ENCODE data around the gene SH3RF1. TPM values are rescaled to one million over a fixed set of nuclear protein-coding genes. Genes with fewer than 3 reads are reported as not detected.
A peak's percentile ranks its signal among the peaks of the same experiment; 100 is the strongest.

Gene SH3RF1
- total and polyA plus RNA-seq, 10 of the 15 experiments (the other 5 are each of a cell fraction or from before 2014, with no cell fraction given): 4.5 to 22.5 (median 10.4) TPM

DNA sequence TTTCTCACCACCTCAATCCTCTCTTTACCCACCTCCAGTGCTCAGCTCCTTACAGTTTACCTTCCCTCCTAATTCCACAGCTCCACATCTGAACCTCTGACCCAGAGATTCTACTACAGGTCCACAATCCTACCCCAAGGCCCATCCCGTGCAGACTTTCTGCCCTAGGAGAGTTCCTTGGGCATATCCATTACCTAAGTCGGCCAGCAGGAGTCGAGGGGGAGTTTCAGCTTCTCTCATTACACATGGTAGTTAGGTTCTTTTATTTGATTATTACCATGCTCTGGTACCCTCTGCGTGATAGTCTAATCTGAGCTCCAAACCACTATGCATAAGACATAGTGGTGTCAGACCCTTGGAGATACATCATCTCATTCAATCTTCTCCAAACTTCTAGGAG lies 117.9 kb downstream of the SH3RF1 start:
- in situ Hi-C loops (cut with MboI): no loop called here
- FAIRE-seq: no peak
- WGBS (ENCODE audit: insufficient coverage, insufficient replicate concordance, low lambda C conversion rate, missing lambda C conversion rate): 80% methylated on average over 4 of the region's 4 CpGs

DNA sequence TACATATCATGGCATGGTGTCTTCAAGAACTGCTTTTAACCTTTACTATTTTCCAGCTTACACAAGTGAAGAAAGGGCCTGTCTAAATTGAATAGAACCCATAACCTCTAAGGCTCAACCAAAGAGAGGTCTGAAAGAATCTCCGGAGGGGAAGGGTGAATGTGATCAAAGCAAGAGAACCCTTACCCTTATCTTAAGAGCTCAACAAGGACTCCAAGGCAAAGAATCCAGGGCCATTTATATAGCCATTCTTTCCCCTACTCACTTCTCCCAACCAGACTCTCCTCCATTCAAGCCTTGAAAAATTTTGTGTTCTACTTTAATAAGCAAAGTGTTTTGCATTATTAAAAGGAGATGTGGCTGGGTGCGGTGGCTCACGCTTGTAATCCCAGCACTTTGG lies 118.7 kb downstream of the SH3RF1 start:
- Histone ChIP-seq H2AFZ (ENCODE audit: control insufficient read depth, low read depth, low read length) (no peak overlapping the region), H4K20me1 (ENCODE audit: control insufficient read depth, insufficient read depth) (no peaks in the 10 kb centered on the region), H3K27me3 (replicated peaks in 1 of 2; ENCODE audit: control insufficient read depth in 2 of 2, insufficient read depth in 2 of 2, low read length in 1 of 2) (no peaks in the 10 kb centered on the region), H3K4me2 (ENCODE audit: control insufficient read depth, insufficient read depth) (no peak overlapping the region), H3K4me1 (ENCODE audit: control insufficient read depth, insufficient read depth, low read length) (no peaks in the 10 kb centered on the region), H3K36me3 (ENCODE audit: control insufficient read depth in 2 of 2, insufficient read depth in 2 of 2, low read length in 1 of 2) (peaks cover 2 to 7% of the 10 kb centered on the region in 2 experiments), H3K9me3 (replicated peaks; ENCODE audit: control insufficient read depth, insufficient read depth, low read length) (no peaks in the 10 kb centered on the region), H3K4me3 (no peak overlapping the region), H3K27ac (ENCODE audit: control insufficient read depth, insufficient read depth) (no peak overlapping the region), H3K9ac (ENCODE audit: control insufficient read depth, insufficient read depth, low read length) (no peak overlapping the region), H3K79me2 (ENCODE audit: control insufficient read depth, insufficient read depth, low read length) (no peaks in the 10 kb centered on the region)
- POLR2A ChIA-PET: interaction anchor here (0.6 kb wide), 1 partner anchor 287 kb away, joined by 8 read pairs; no protein-coding TSS in a partner anchor
- ATAC-seq (no peak), DNase-seq (ENCODE audit: low read depth, low spot score) (no peak), FAIRE-seq (no peak)
- TF ChIP-seq, protein P1, sequence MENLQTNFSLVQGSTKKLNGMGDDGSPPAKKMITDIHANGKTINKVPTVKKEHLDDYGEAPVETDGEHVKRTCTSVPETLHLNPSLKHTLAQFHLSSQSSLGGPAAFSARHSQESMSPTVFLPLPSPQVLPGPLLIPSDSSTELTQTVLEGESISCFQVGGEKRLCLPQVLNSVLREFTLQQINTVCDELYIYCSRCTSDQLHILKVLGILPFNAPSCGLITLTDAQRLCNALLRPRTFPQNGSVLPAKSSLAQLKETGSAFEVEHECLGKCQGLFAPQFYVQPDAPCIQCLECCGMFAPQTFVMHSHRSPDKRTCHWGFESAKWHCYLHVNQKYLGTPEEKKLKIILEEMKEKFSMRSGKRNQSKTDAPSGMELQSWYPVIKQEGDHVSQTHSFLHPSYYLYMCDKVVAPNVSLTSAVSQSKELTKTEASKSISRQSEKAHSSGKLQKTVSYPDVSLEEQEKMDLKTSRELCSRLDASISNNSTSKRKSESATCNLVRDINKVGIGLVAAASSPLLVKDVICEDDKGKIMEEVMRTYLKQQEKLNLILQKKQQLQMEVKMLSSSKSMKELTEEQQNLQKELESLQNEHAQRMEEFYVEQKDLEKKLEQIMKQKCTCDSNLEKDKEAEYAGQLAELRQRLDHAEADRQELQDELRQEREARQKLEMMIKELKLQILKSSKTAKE (IDR thresholded peaks at IDR 0.05; ENCODE audit: low read depth, poor library complexity, severe bottlenecking): no peak
- TF ChIP-seq, protein P2, sequence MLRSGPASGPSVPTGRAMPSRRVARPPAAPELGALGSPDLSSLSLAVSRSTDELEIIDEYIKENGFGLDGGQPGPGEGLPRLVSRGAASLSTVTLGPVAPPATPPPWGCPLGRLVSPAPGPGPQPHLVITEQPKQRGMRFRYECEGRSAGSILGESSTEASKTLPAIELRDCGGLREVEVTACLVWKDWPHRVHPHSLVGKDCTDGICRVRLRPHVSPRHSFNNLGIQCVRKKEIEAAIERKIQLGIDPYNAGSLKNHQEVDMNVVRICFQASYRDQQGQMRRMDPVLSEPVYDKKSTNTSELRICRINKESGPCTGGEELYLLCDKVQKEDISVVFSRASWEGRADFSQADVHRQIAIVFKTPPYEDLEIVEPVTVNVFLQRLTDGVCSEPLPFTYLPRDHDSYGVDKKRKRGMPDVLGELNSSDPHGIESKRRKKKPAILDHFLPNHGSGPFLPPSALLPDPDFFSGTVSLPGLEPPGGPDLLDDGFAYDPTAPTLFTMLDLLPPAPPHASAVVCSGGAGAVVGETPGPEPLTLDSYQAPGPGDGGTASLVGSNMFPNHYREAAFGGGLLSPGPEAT (IDR thresholded peaks at IDR 0.05; ENCODE audit: low read depth): no peak
- TF ChIP-seq CBX5 (IDR thresholded peaks at IDR 0.05; ENCODE audit: low read depth) (no peak), ZNF24 (IDR thresholded peaks at IDR 0.05) (no peak), NRF1 (conservative IDR thresholded peaks at IDR 0.05; ENCODE audit: low read depth, low read length) (no peak)
- SMC1A ChIA-PET (ENCODE audit: uncharacterized antibody, unreplicated experiment): interaction anchor here (0.7 to 3.3 kb wide), 5 partner anchors 12 to 334 kb away, joined by 3 to 14 read pairs (median 3); no protein-coding TSS in a partner anchor
- whole genome bisulfite sequencing (ENCODE audit: insufficient coverage, insufficient replicate concordance, low lambda C conversion rate, missing lambda C conversion rate): 100% methylated on average over 3 of the region's 3 CpGs
- RAD21 ChIA-PET (ENCODE audit: unreplicated experiment): no interaction called here
- intact Hi-C loops (cut with micrococcal nuclease; ENCODE audit: unreplicated experiment) (no loop called here), in situ Hi-C loops (cut with MboI) (no loop called here)
- BruUV-seq (replicated peaks): no TSS peak
- CTCF ChIA-PET: interaction anchor here (1.1 to 1.3 kb wide), 2 partner anchors 9 to 17 kb away, joined by 3 read pairs; no protein-coding TSS in a partner anchor

More for the DNA sequence above, 117.9 kb downstream of the SH3RF1 start:
- no peaks in the 10 kb centered on the region for H3K4me1 ChIP-seq (ENCODE audit: control insufficient read depth, insufficient read depth, low read length)
- ChIA-PET RAD21 (ENCODE audit: unreplicated experiment) (no interaction called here), SMC1A (ENCODE audit: uncharacterized antibody, unreplicated experiment) (interaction anchor here (0.9 to 3.3 kb wide), 7 partner anchors 13 to 333 kb away, joined by 3 to 14 read pairs (median 3); no protein-coding TSS in a partner anchor), POLR2A (no interaction called here), CTCF (no interaction called here)
- H3K27me3 ChIP-seq (replicated peaks in 1 of 2; ENCODE audit: control insufficient read depth in 2 of 2, insufficient read depth in 2 of 2, low read length in 1 of 2): no peaks in the 10 kb centered on the region
- H3K79me2 ChIP-seq (ENCODE audit: control insufficient read depth, insufficient read depth, low read length): no peaks in the 10 kb centered on the region
- no peak overlapping the region for H2AFZ ChIP-seq (ENCODE audit: control insufficient read depth, low read depth, low read length)
- no peak for DNase-seq (ENCODE audit: low read depth, low spot score)
- no peak overlapping the region for H3K4me3 ChIP-seq
- H3K9ac ChIP-seq (ENCODE audit: control insufficient read depth, insufficient read depth, low read length): no peak overlapping the region
- H3K4me2 ChIP-seq (ENCODE audit: control insufficient read depth, insufficient read depth): no peak overlapping the region
- H3K9me3 ChIP-seq (replicated peaks; ENCODE audit: control insufficient read depth, insufficient read depth, low read length): no peaks in the 10 kb centered on the region
- peak; percentile 36; the same call in 1 of the 3 replicates for ATAC-seq
- BruUV-seq (replicated peaks): no TSS peak
- H3K36me3 ChIP-seq (ENCODE audit: control insufficient read depth in 2 of 2, insufficient read depth in 2 of 2, low read length in 1 of 2): peaks cover 2 to 7% of the 10 kb centered on the region in 2 experiments
- H4K20me1 ChIP-seq (ENCODE audit: control insufficient read depth, insufficient read depth): no peaks in the 10 kb centered on the region
- intact Hi-C loops (cut with micrococcal nuclease; ENCODE audit: unreplicated experiment): no loop called here
- TF ChIP-seq RAD21 (IDR thresholded peaks at IDR 0.05; ENCODE audit: insufficient read depth, low read depth, low read length) (0 out of 2 replicates have a peak, but pooled peaks have one; percentile 4), HDGF (IDR thresholded peaks at IDR 0.05) (no peak)
- TF ChIP-seq, protein P3, sequence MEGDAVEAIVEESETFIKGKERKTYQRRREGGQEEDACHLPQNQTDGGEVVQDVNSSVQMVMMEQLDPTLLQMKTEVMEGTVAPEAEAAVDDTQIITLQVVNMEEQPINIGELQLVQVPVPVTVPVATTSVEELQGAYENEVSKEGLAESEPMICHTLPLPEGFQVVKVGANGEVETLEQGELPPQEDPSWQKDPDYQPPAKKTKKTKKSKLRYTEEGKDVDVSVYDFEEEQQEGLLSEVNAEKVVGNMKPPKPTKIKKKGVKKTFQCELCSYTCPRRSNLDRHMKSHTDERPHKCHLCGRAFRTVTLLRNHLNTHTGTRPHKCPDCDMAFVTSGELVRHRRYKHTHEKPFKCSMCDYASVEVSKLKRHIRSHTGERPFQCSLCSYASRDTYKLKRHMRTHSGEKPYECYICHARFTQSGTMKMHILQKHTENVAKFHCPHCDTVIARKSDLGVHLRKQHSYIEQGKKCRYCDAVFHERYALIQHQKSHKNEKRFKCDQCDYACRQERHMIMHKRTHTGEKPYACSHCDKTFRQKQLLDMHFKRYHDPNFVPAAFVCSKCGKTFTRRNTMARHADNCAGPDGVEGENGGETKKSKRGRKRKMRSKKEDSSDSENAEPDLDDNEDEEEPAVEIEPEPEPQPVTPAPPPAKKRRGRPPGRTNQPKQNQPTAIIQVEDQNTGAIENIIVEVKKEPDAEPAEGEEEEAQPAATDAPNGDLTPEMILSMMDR (IDR thresholded peaks at IDR 0.05 in 2 of 3, conservative IDR thresholded peaks at IDR 0.05 in 1 of 3; ENCODE audit: control insufficient read depth in 2 of 3, extremely low read depth in 1 of 3, insufficient read depth in 1 of 3, low read depth in 3 of 3, low read length in 3 of 3): peak in 2 of 3 experiments; percentile 22; a peak in 2 of 6 replicates
- no peak overlapping the region for H3K27ac ChIP-seq (ENCODE audit: control insufficient read depth, insufficient read depth)

All from GM12878 (cell line).